K562 (cell line): ENCODE measurements around the gene KCNK7. TPM values are rescaled to one million over a fixed set of nuclear protein-coding genes. Genes with fewer than 3 reads are reported as not detected.

Source experiments
- ARNT ChIP-seq, 2 experiments: fragments of 450-650 bp; IDR thresholded peaks; 2 replicates each; pipeline ENCODE4 v1.6.1; 2016; ENCODE audit warnings: mild to moderate bottlenecking in 1 of 2
- CHD2 ChIP-seq: IDR thresholded peaks from 2 replicates; pipeline ENCODE4 v1.6.1; 2011; ENCODE audit warnings: low read depth, low read length
- POLR3A ChIP-seq: IDR thresholded peaks from 2 replicates; pipeline ENCODE4 v1.6.1; 2011; ENCODE audit warnings: borderline replicate concordance, mild to moderate bottlenecking, moderate library complexity; ENCODE audit not compliant: insufficient read length, insufficient read depth; ENCODE audit errors: extremely low read depth
- RBBP5 ChIP-seq: fragments of 200-600 bp; sonication (generic); IDR thresholded peaks from 2 replicates; pipeline ENCODE4 v1.6.1; 2012; ENCODE audit warnings: borderline replicate concordance, mild to moderate bottlenecking, low read length, control low read depth, inconsistent platforms; ENCODE audit not compliant: insufficient read depth, poor library complexity, severe bottlenecking
- TEAD2 ChIP-seq: fragments of 450-650 bp; IDR thresholded peaks from 2 replicates; pipeline ENCODE4 v1.6.1; 2016; ENCODE audit warnings: missing genetic modification characterization, control low read depth, missing compliant biosample characterization
- XRCC4 ChIP-seq: IDR thresholded peaks from one replicate; pipeline ENCODE4 v1.6.1; 2011; ENCODE audit not compliant: insufficient read depth, insufficient read length; ENCODE audit errors: extremely low read depth
- ZNF407 ChIP-seq: fragments of 450-650 bp; IDR thresholded peaks from 2 replicates; pipeline ENCODE4 v1.6.1; 2016; ENCODE audit warnings: low read depth
- polyA plus RNA-seq, 8 experiments: library from polyadenylated mRNA; depleted of rRNA in 4 of 8; stranded (reverse) in 5 of 8; unstranded in 3 of 8; fragments of >200 nt; fragmentation: Nextera tagmentation in 2 of 8; fragmentation: Illumina TruSeq in 1 of 8; extraction: Ambion mirVana in 2 of 8; extraction: Trizol in 1 of 8; gene quantifications; 2 replicates each; pipeline versions ENCODE4 v1.2.1 to v1.2.3, GENCODE V29; 2011 to 2014; ENCODE audit warnings: inconsistent platforms in 1 of 8, missing spikeins in 1 of 8
- total RNA-seq, 7 experiments: library from RNA; depleted of rRNA in 6 of 7; stranded (reverse); fragments of >200 nt in 6 of 7; fragmentation: Illumina TruSeq in 2 of 7; extraction: Trizol in 2 of 7; gene quantifications; 2 replicates each; pipeline versions ENCODE4 v1.2.1 to v1.2.3, GENCODE V29; 2011 to 2021; ENCODE audit warnings: low replicate concordance in 1 of 7
- TF ChIP-seq, protein P1 (sequence below), 2 experiments: fragments of 450-650 bp in 1 of 2; sonication (generic) in 1 of 2; formaldehyde crosslinking in 1 of 2; IDR thresholded peaks; 2 replicates each; pipeline versions ENCODE4 v1.7.1 to v1.9.0; 2016 to 2022; ENCODE audit warnings: inconsistent platforms in 1 of 2, mild to moderate bottlenecking in 1 of 2, missing genetic modification reagents in 1 of 2

Gene KCNK7
- total and polyA plus RNA-seq, 9 of the 15 experiments (the other 6 are each of a cell fraction or from before 2014, with no cell fraction given), result 0.07 to 0.40 TPM; not detected in 7

DNA sequence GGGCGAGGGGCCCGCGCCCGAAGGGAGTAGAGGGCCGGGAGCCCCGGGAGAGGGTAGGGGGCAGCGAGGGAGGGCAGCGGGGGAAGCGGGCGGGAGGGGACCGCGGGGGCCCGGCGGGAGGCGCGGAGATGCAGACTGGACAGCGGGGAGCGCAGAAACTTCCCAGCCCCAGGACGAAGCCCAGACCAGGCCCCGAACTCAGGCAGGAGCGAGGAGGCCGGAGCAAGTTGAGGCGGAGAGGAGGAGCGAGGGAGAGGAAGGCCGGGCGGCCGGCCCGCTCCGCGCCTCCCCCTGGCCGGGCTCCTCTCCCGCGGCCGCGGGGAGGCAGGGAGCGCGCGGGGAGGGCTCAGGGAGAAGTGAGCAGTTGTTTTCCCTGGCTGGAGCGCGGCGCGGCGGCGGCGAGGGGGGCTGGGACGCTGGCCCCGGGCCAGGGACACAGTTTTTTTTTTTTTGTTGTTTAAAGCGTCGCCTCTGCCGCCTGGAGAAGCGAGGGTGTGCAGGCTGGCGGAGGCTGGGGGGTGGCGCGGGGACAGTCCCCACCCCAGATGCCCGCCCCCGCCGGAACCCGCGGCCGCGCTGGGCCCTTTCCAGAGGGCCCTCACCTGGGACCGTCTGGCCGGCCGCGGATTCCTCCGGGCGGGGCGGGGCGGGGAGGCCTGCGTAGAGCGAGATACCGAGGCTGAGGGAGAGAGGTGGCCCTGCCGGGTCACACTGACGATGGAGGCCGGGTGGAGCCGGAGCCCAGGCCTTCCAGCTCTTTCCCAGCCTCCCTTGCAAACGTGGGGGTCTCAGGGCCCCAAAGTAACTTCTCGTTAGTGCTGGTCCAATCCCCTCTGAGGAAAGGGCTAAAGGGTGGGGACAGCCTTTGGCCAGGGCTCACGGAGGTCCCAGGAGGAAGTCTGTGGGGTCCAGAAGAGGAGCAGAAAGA, 37.3 kb downstream of the KCNK7 start, which contains the start of gene LTBP3 (continued):
- TF ChIP-seq RBBP5, result peak; percentile 52
- no peak for TF ChIP-seq POLR3A
- TF ChIP-seq XRCC4, result no peak
- TF ChIP-seq ZNF407, result no peak
- TF ChIP-seq, protein P1, sequence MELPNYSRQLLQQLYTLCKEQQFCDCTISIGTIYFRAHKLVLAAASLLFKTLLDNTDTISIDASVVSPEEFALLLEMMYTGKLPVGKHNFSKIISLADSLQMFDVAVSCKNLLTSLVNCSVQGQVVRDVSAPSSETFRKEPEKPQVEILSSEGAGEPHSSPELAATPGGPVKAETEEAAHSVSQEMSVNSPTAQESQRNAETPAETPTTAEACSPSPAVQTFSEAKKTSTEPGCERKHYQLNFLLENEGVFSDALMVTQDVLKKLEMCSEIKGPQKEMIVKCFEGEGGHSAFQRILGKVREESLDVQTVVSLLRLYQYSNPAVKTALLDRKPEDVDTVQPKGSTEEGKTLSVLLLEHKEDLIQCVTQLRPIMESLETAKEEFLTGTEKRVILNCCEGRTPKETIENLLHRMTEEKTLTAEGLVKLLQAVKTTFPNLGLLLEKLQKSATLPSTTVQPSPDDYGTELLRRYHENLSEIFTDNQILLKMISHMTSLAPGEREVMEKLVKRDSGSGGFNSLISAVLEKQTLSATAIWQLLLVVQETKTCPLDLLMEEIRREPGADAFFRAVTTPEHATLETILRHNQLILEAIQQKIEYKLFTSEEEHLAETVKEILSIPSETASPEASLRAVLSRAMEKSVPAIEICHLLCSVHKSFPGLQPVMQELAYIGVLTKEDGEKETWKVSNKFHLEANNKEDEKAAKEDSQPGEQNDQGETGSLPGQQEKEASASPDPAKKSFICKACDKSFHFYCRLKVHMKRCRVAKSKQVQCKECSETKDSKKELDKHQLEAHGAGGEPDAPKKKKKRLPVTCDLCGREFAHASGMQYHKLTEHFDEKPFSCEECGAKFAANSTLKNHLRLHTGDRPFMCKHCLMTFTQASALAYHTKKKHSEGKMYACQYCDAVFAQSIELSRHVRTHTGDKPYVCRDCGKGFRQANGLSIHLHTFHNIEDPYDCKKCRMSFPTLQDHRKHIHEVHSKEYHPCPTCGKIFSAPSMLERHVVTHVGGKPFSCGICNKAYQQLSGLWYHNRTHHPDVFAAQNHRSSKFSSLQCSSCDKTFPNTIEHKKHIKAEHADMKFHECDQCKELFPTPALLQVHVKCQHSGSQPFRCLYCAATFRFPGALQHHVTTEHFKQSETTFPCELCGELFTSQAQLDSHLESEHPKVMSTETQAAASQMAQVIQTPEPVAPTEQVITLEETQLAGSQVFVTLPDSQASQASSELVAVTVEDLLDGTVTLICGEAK (IDR thresholded peaks at IDR 0.05), result no peak
- TF ChIP-seq, protein P1 (CRISPR knock-in tag; IDR thresholded peaks at IDR 0.05), result no peak
- TF ChIP-seq CHD2, result peak; percentile 11; the same call in 1 of the 2 replicates
- no peak for TF ChIP-seq ARNT (IDR thresholded peaks at IDR 0.05)
- 0 out of 2 replicates have a peak, but pooled peaks have one; percentile 23 for TF ChIP-seq TEAD2
